Choroid plexus epithelial cell (primary cell): ENCODE data around the gene G0S2.
A peak's percentile ranks its signal among the peaks of the same experiment; 100 is the strongest.

Experiments
- DNase-seq: peaks from one replicate; pipeline ENCODE4 v3.0.0-alpha.2; 2010; ENCODE audit warnings: low read depth
- H3K4me3 ChIP-seq: 2 replicates; pipeline ENCODE4 v1.5.1; 2011; ENCODE audit warnings: low read depth, mild to moderate bottlenecking, control low read depth, low read length, moderate library complexity
- TF ChIP-seq, protein P1 (sequence below): conservative IDR thresholded peaks from 2 replicates; pipeline ENCODE4 v1.5.1; 2011; ENCODE audit warnings: low read depth, mild to moderate bottlenecking, control low read depth, inconsistent platforms, low read length, moderate library complexity

Gene G0S2

GRCh38 chr1:209642816-209643215, 32.4 kb upstream of the G0S2 start:
- TF ChIP-seq, protein P1, sequence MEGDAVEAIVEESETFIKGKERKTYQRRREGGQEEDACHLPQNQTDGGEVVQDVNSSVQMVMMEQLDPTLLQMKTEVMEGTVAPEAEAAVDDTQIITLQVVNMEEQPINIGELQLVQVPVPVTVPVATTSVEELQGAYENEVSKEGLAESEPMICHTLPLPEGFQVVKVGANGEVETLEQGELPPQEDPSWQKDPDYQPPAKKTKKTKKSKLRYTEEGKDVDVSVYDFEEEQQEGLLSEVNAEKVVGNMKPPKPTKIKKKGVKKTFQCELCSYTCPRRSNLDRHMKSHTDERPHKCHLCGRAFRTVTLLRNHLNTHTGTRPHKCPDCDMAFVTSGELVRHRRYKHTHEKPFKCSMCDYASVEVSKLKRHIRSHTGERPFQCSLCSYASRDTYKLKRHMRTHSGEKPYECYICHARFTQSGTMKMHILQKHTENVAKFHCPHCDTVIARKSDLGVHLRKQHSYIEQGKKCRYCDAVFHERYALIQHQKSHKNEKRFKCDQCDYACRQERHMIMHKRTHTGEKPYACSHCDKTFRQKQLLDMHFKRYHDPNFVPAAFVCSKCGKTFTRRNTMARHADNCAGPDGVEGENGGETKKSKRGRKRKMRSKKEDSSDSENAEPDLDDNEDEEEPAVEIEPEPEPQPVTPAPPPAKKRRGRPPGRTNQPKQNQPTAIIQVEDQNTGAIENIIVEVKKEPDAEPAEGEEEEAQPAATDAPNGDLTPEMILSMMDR = no peak
- DNase-seq = no peak
- H3K4me3 ChIP-seq = no peak overlapping the region

DNA sequence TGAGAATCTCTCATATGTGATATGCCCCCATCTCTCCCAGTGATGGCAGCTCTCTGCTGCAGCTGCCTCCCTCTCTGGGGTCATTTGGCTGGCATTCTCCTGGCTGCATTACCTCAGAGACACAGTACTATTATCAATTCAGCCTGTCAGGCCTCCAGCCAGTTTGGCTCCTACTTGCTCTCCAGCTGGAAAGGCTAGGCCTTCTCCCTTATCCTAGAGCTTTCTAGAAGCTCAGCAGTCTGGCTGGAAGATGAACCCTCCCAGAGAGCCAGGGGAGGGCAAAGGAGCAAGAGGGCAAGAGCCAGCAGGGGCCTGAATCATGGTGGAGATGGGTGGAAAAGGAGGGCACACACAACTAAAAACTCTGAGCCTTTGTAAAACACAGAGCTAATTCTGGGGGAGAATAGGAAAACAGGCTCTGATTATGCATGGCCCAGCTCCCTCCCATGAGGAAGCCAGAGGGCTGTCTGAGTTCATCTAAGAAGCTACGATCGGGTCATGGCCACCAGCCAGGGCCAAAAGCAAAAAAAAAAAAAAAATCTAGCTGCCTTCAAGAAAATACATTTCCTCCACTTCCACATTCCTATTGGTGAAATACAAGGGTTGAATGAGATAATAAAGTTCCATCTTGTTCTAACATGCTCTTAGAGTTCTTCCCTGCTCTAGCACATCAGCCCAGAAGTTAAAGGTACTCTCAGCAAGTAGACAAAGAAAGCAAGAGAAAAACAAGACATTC, 31.8 kb upstream of the G0S2 start:
- TF ChIP-seq, protein P1 = no peak
- peak; percentile 65 for DNase-seq
- no peak overlapping the region for H3K4me3 ChIP-seq

GRCh38 chr1:209645574-209646452, 29.4 kb upstream of the G0S2 start:
- H3K4me3 ChIP-seq = no peak overlapping the region
- DNase-seq = no peak
- TF ChIP-seq, protein P1 = no peak

DNA sequence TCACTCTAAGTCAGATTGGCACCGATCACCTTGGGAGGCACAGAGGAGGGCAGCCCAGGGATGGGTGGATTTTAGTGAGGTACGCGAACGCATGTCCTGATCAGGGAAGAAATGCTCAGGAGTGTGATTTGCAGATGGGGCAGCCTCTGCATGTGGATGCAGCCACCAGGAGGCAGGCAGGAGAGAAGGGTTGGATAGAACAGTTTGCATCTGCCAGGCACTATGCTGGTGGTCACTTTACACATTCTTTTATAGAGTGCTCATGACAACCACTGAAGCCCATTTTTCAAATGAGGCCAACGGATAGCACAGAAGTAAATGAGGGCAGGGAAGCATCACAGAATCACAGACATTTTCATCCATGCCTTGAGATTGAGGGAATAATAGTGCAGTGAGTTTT, 28.7 kb upstream of the G0S2 start:
- H3K4me3 ChIP-seq = no peak overlapping the region
- DNase-seq = peak; percentile 52
- TF ChIP-seq, protein P1 = peak; percentile 57

DNA sequence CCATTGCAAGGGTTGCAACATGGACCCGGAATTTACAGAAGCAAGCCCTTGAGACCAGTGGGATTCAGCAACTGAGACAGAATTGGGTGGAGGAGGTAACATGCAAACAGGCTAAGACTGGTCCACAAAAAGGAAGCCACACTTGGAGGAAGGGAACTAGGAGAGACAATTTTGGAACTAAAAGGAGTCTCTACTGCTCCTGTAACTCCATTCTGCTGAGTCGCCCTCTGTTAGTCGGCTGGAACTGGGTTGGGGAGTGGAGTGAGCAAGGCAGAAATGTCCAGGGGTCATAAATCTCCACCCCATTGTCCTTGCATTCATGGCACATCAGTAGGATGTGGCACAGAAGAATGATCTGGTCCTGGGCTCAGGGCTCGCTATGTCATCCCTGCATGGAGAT, 28.1 kb upstream of the G0S2 start:
- DNase-seq = no peak
- TF ChIP-seq, protein P1 = no peak
- H3K4me3 ChIP-seq = no peak overlapping the region

DNA sequence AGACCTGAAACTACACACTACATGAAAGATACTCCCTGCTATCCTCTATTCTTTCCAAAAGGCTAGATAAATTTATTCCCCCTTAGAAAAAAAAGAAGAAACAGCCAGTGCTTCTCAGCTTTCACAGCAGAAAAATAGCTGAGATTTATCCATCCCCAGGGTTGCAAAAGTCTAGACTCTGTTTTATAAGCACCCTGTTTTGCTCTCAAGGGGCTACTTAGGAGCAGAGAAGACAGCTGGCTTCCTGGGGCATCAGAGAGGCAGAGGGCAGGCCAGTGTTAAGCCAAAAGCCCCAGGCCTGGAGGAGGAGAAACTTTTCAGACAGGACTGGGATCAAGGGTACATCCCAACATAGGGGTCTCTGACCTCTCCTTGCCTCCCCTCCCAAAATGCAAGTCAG, 26.9 kb upstream of the G0S2 start:
- H3K4me3 ChIP-seq = no peak overlapping the region
- TF ChIP-seq, protein P1 = no peak
- DNase-seq = peak; percentile 30
